GM20000 (cell line): ENCODE data around the gene MTCP1.

Experiments used
- DNase-seq: peaks from one replicate; pipeline ENCODE4 v3.0.0; 2012; ENCODE audit warnings: low spot score
- CTCF ChIP-seq: IDR thresholded peaks from 2 replicates; pipeline ENCODE4 v1.5.1; 2012; ENCODE audit warnings: mild to moderate bottlenecking, control low read depth; ENCODE audit errors: extremely low read depth, missing control alignments

Gene MTCP1

GRCh38 chrX:155028129-155028528, 42.8 kb downstream of the MTCP1 start:
- DNase-seq: no peak
- TF ChIP-seq CTCF: no peak

- no peak for DNase-seq
- TF ChIP-seq CTCF: no peak
These were observed 43.3 kb downstream of the MTCP1 start for GRCh38 chrX:155027509-155028066.

GRCh38 chrX:155026727-155027508, 44.0 kb downstream of the MTCP1 start, which contains the start of gene FUNDC2:
FUNDC2 (plus strand) TSS chrX:155026844; CDS start chrX:155026939, 95 bp downstream.
- DNase-seq: peak; percentile 86
- no peak for TF ChIP-seq CTCF

- TF ChIP-seq CTCF: no peak
- DNase-seq: no peak
These were observed 44.6 kb downstream of the MTCP1 start for GRCh38 chrX:155026420-155026726.

GRCh38 chrX:155023907-155024833, 46.8 kb downstream of the MTCP1 start:
- DNase-seq: no peak

GRCh38 chrX:155022585-155022984, 48.4 kb downstream of the MTCP1 start, which contains the start of gene F8:
F8 (minus strand) TSS chrX:155022723; CDS start chrX:155022552, 171 bp downstream.
- no peak for TF ChIP-seq CTCF
- no peak for DNase-seq

More at GRCh38 chrX:155023907-155024833, 46.8 kb downstream of the MTCP1 start:
- TF ChIP-seq CTCF: no peak
